ENCODE measurements around the gene MBOAT1.
"Not testable (repeated sequence)": the region's sequence is repeated elsewhere in the genome, so short reads cannot be mapped to it uniquely, and the experiment has no call there.

The MBOAT1 gene

GRCh38 chr6:20170455-20171148, 41.7 kb downstream of the MBOAT1 start:
- DNase-seq (ENCODE audit: low read depth): no peak

- DNase-seq (ENCODE audit: low read depth): no peak
Observed at GRCh38 chr6:20169786-20170185, 42.5 kb downstream of the MBOAT1 start.

- DNase-seq (ENCODE audit: low read depth): no peak
Observed at GRCh38 chr6:20169119-20169557, 43.1 kb downstream of the MBOAT1 start.

- no peak for DNase-seq (ENCODE audit: low read depth)
Observed at GRCh38 chr6:20168690-20169089, 43.6 kb downstream of the MBOAT1 start.

- DNase-seq (ENCODE audit: low read depth): no peak
Observed at GRCh38 chr6:20167601-20168000, 44.7 kb downstream of the MBOAT1 start.

GRCh38 chr6:20166210-20166609, 46.1 kb downstream of the MBOAT1 start:
- no peak for DNase-seq (ENCODE audit: low read depth)

- no peak for DNase-seq (ENCODE audit: low read depth)
Observed at GRCh38 chr6:20162515-20162914, 49.8 kb downstream of the MBOAT1 start.

- no peak for DNase-seq (ENCODE audit: low read depth)
Observed at GRCh38 chr6:20160541-20161283, 51.6 kb downstream of the MBOAT1 start.

GRCh38 chr6:20159781-20160540, 52.3 kb downstream of the MBOAT1 start:
- DNase-seq (ENCODE audit: low read depth): no peak

GRCh38 chr6:20159098-20159497, 53.2 kb downstream of the MBOAT1 start:
- no peak for DNase-seq (ENCODE audit: low read depth)

GRCh38 chr6:20158676-20159075, 53.6 kb downstream of the MBOAT1 start:
- no peak for DNase-seq (ENCODE audit: low read depth)

GRCh38 chr6:20156824-20157223, 55.4 kb downstream of the MBOAT1 start:
- DNase-seq (ENCODE audit: low read depth): no peak

- no peak for DNase-seq (ENCODE audit: low read depth)
Observed at GRCh38 chr6:20154753-20155152, 57.5 kb downstream of the MBOAT1 start.

- DNase-seq (ENCODE audit: low read depth): no peak
Observed at GRCh38 chr6:20153194-20153593, 59.1 kb downstream of the MBOAT1 start.

- no peak for DNase-seq (ENCODE audit: low read depth)
Observed at GRCh38 chr6:20148433-20148832, 63.8 kb downstream of the MBOAT1 start.

GRCh38 chr6:20147469-20147868, 64.8 kb downstream of the MBOAT1 start:
- DNase-seq (ENCODE audit: low read depth): no peak

- not testable (repeated sequence) for DNase-seq (ENCODE audit: low read depth)
Observed at GRCh38 chr6:20146831-20147230, 65.4 kb downstream of the MBOAT1 start.

GRCh38 chr6:20146291-20146690, 66.0 kb downstream of the MBOAT1 start:
- DNase-seq (ENCODE audit: low read depth): no peak

GRCh38 chr6:20142866-20143265, 69.4 kb downstream of the MBOAT1 start:
- no peak for DNase-seq (ENCODE audit: low read depth)

GRCh38 chr6:20141931-20142330, 70.3 kb downstream of the MBOAT1 start:
- DNase-seq (ENCODE audit: low read depth): no peak

GRCh38 chr6:20139127-20139963, 72.9 kb downstream of the MBOAT1 start:
- DNase-seq (ENCODE audit: low read depth): not testable (repeated sequence)

GRCh38 chr6:20137837-20138236, 74.4 kb downstream of the MBOAT1 start:
- DNase-seq (ENCODE audit: low read depth): no peak
